ENCODE data around the gene ADPRM. TPM values are rescaled to one million over a fixed set of nuclear protein-coding genes. Genes with fewer than 3 reads are reported as not detected.

The ADPRM gene
- 10 to 100 TPM; 13.0 to 13.6 TPM for total RNA-seq

DNA sequence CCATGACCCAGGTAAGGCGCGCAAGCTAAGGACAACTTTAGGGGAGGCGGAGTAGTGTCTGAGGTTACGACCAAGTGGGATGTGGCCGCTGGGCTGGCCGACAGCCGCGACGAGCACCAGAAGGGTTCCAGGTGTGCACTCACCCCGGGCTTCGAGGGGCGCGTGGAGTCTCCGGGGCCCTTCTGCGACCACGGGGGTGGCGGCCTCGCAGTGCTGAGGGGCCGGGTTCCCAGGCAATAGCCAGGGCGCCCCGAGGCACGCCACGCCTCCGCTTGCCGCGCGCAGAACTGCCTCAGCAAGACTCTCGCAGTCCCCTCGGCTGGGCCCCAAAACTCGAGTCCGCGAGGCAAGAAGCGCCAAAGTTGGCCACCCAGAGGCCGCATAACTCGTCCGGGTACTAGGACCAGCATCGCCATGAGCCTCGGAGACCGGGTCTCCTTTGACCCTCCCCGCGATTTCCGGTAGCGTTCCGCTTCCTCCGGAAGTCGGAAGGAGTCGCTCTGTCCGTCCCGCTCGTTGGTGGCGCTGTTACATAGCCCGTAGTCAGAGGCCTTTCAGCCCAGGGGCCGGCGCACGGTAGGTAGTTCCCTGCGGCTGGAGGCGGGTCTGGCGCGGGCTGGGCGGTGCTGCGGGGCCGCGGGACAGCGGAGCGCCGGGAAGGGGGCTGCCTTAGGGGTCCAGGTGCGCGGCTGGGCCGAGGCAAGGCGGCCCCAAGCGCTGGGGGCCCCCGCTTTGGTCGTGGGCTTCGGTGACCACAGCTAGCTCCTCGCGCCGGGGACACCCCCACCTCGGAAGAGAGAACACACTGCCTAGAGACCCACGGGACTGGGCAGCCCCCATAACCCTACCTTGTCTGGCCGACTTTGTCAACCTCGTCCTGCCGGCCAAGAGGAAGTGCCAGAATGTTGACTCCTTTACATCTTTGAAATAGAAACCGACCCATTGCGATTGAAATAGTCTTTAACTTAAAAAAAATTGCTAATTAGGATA, at the start of gene ADPRM, which contains the start of gene SCO1:
Gene ADPRM, plus strand, starts transcription at position 503 of the 990 bp plus-strand sequence. CDS start 7,333 bp downstream, outside the sequence.
Gene SCO1, minus strand, starts transcription at position 442 of the 990 bp plus-strand sequence. Its CDS starts 26 bp downstream, at position 416.
- H3K9me3 Mint-ChIP-seq: no peaks in the 10 kb centered on the region
- CTCF ChIA-PET: interaction anchor here (1.8 to 5.3 kb wide), 2 partner anchors 13 to 50 kb away, joined by 4 to 37 read pairs; no protein-coding TSS in a partner anchor
- H3K4me3 Mint-ChIP-seq: peak within 1 kb of the TSS; percentile 91
- H3K27me3 Mint-ChIP-seq: no peaks in the 10 kb centered on the region
- H3K27ac Mint-ChIP-seq: peak within 1 kb of the TSS; percentile 95
- peak; percentile 24 for TF ChIP-seq CTCF (IDR thresholded peaks at IDR 0.05)
- POLR2A ChIA-PET: no interaction called here
- H3K36me3 Mint-ChIP-seq (ENCODE audit: low read depth): peaks cover 52% of the 10 kb centered on the region
- peak; percentile 94 for DNase-seq
- ATAC-seq: peak; percentile 96
- intact Hi-C loops (cut with micrococcal nuclease): no loop called here
- peaks cover 54% of the 10 kb centered on the region for H3K4me1 Mint-ChIP-seq (ENCODE audit: low read depth)

DNA sequence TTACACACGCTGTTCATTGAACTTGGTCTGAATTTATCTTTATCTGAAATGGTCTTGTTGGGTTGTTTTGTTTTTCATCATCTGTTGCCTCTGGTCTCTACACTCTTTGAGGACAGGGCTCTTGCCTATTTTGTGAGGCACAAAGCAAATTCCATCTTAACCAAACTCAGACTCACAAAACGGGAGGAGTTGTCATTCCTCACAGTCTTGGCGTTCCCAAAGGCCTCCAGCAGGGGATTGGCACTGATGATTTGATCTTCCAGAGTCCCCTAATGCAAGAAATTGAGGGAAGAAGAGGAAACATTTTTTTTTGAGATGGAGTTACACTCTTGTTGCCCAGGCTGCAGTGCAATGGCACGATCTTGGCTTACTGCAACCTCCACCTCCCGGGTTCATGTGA, 49.0 kb upstream of the ADPRM start:
- H3K9me3 Mint-ChIP-seq: no peaks in the 10 kb centered on the region
- TF ChIP-seq CTCF (IDR thresholded peaks at IDR 0.05): no peak
- POLR2A ChIA-PET: no interaction called here
- intact Hi-C loops (cut with micrococcal nuclease): no loop called here
- no peak overlapping the region for H3K4me3 Mint-ChIP-seq
- no peaks in the 10 kb centered on the region for H3K27me3 Mint-ChIP-seq
- DNase-seq (no peak), ATAC-seq (no peak)
- peaks cover 10% of the 10 kb centered on the region for H3K36me3 Mint-ChIP-seq (ENCODE audit: low read depth)
- peaks cover 9% of the 10 kb centered on the region for H3K4me1 Mint-ChIP-seq (ENCODE audit: low read depth)
- no peak overlapping the region for H3K27ac Mint-ChIP-seq
- CTCF ChIA-PET: no interaction called here

DNA sequence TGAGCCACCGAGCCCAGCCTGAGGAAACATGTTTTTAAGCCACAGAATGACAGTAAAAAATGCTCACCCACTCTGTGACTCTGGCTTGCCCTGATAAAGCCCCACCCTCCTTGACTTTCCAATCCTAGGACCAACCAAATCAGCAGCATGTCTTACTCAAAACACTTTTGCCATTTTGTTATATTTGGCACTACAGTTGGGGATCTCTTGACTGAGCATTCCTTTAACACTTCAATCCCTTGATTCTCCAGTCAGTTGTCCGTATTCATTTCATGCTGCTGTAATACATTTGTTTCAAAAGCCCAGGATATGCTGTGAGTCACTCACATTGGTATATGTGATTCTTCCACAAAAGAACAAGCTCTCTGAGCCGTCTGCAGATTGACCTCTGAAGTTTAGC, 48.4 kb upstream of the ADPRM start:
- H3K9me3 Mint-ChIP-seq: no peaks in the 10 kb centered on the region
- ChIA-PET CTCF (interaction anchor here (1.6 kb wide), 1 partner anchor 36 kb away, joined by 4 read pairs; no protein-coding TSS in a partner anchor), POLR2A (no interaction called here)
- no peak overlapping the region for H3K27ac Mint-ChIP-seq
- no peak for DNase-seq
- no peak overlapping the region for H3K4me3 Mint-ChIP-seq
- peaks cover 10% of the 10 kb centered on the region for H3K36me3 Mint-ChIP-seq (ENCODE audit: low read depth)
- no peak for TF ChIP-seq CTCF (IDR thresholded peaks at IDR 0.05)
- intact Hi-C loops (cut with micrococcal nuclease): no loop called here
- no peak for ATAC-seq
- H3K4me1 Mint-ChIP-seq (ENCODE audit: low read depth): peaks cover 14% of the 10 kb centered on the region
- no peaks in the 10 kb centered on the region for H3K27me3 Mint-ChIP-seq

DNA sequence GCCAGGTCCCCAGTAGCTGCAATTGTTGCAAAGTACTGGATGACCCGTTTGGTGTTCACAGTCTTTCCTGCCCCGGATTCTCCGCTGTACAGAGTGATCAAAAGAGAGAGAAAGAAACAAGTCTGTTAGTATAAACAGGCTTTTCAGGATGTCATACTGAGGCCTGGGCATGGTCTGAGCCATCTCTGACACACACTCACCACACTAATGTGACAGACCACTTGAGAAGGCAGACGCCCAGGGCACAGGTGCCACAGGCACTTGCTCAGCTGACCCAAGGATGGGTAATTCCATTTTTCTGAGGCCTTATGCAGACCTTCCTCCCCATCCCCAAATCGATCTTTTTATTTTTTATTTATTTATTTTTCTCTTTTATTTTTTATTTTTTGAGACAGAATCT, 47.8 kb upstream of the ADPRM start:
- Mint-ChIP-seq H3K4me3 (no peak overlapping the region), H3K36me3 (ENCODE audit: low read depth) (peaks cover 5% of the 10 kb centered on the region), H3K4me1 (ENCODE audit: low read depth) (peaks cover 16% of the 10 kb centered on the region), H3K27me3 (no peaks in the 10 kb centered on the region), H3K27ac (no peak overlapping the region), H3K9me3 (no peaks in the 10 kb centered on the region)
- DNase-seq: no peak
- no peak for TF ChIP-seq CTCF (IDR thresholded peaks at IDR 0.05)
- intact Hi-C loops (cut with micrococcal nuclease): no loop called here
- POLR2A ChIA-PET: no interaction called here
- ATAC-seq: no peak
- CTCF ChIA-PET: interaction anchor here (1.0 to 1.6 kb wide), 2 partner anchors 35 to 195 kb away, joined by 4 read pairs; no protein-coding TSS in a partner anchor

- H3K4me3 Mint-ChIP-seq: no peak overlapping the region
These were observed 45.5 kb upstream of the ADPRM start for GRCh38 chr17:10651927-10652326.

More at GRCh38 chr17:10651927-10652326, 45.5 kb upstream of the ADPRM start:
- H3K4me1 Mint-ChIP-seq (ENCODE audit: low read depth): peaks cover 16% of the 10 kb centered on the region
- CTCF ChIA-PET: no interaction called here
- POLR2A ChIA-PET: no interaction called here
- DNase-seq (no peak), ATAC-seq (no peak)
- H3K27me3 Mint-ChIP-seq: no peaks in the 10 kb centered on the region
- intact Hi-C loops (cut with micrococcal nuclease): no loop called here
- H3K27ac Mint-ChIP-seq: no peak overlapping the region
- H3K36me3 Mint-ChIP-seq (ENCODE audit: low read depth): peaks cover 5% of the 10 kb centered on the region
- TF ChIP-seq CTCF (IDR thresholded peaks at IDR 0.05): no peak
- no peaks in the 10 kb centered on the region for H3K9me3 Mint-ChIP-seq

Measured in activated CD8-positive, alpha-beta T cell treated with anti-CD3 and anti-CD28 coated beads for 36 hours (primary cell).